ENCODE measurements around the gene SLC19A1. TPM values are rescaled to one million over a fixed set of nuclear protein-coding genes. Genes with fewer than 3 reads are reported as not detected.

The SLC19A1 gene
- total RNA-seq, 2 donors from 2014 or later, result 4.7 to 6.1 TPM

- DNase-seq (ENCODE audit: low spot score) (no peak), ATAC-seq (ENCODE audit: insufficient number of reproducible peaks, low FRiP score, low read depth) (no peak)
- Histone ChIP-seq H3K36me3 (peaks cover 2% of the 10 kb centered on the region), H3K4me1 (ENCODE audit: control insufficient read depth in 1 of 2, low read depth in 2 of 2) (peaks cover 21 to 73% of the 10 kb centered on the region in 2 donors), H3K27ac (peak overlapping the region in 1 of 2 donors; percentile 50), H3K27me3 (replicated peaks; ENCODE audit: insufficient read depth) (no peaks in the 10 kb centered on the region), H3K9me3 (no peaks in the 10 kb centered on the region), H3K4me3 (peak overlapping the region; percentile 69)
- no peak for TF ChIP-seq CTCF (IDR thresholded peaks at IDR 0.05)
Observed at GRCh38 chr21:45456584-45457160, 85.6 kb downstream of the SLC19A1 start.

DNA sequence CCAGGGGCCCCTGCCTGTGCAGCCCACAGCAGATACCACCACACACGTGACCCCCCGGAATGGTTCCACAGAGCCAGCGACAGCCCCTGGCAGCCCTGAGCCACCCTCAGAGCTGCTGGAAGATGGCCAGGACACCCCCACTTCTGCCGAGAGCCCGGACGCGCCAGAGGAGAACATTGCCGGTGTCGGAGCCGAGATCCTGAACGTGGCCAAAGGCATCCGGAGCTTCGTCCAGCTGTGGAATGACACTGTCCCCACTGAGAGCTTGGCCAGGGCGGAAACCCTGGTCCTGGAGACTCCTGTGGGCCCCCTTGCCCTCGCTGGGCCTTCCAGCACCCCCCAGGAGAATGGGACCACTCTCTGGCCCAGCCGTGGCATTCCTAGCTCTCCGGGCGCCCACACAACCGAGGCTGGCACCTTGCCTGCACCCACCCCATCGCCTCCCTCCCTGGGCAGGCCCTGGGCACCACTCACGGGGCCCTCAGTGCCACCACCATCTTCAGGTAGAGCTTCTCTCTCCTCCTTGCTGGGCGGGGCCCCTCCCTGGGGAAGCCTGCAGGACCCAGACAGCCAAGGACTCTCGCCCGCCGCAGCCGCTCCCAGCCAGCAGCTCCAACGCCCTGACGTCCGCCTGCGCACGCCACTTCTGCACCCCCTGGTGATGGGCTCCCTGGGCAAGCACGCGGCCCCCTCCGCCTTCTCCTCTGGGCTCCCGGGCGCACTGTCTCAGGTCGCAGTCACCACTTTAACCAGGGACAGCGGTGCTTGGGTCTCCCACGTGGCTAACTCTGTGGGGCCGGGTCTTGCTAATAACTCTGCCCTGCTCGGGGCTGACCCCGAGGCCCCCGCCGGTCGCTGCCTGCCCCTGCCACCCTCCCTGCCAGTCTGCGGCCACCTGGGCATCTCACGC, 86.3 kb downstream of the SLC19A1 start:
- no peaks in the 10 kb centered on the region for H3K36me3 ChIP-seq
- no peaks in the 10 kb centered on the region for H3K9me3 ChIP-seq
- DNase-seq (ENCODE audit: low spot score), result no peak
- H3K27me3 ChIP-seq (replicated peaks; ENCODE audit: insufficient read depth), result no peaks in the 10 kb centered on the region
- no peak for TF ChIP-seq CTCF (IDR thresholded peaks at IDR 0.05)
- ATAC-seq (ENCODE audit: insufficient number of reproducible peaks, low FRiP score, low read depth), result no peak
- peak overlapping the region; percentile 46 to 64 for H3K27ac ChIP-seq
- H3K4me3 ChIP-seq, result peak overlapping the region; percentile 69
- peaks cover 21 to 72% of the 10 kb centered on the region in 2 donors for H3K4me1 ChIP-seq (ENCODE audit: control insufficient read depth in 1 of 2, low read depth in 2 of 2)

- Histone ChIP-seq H3K9me3 (no peaks in the 10 kb centered on the region), H3K36me3 (no peaks in the 10 kb centered on the region), H3K4me1 (ENCODE audit: control insufficient read depth in 1 of 2, low read depth in 2 of 2) (peaks cover 18 to 64% of the 10 kb centered on the region in 2 donors), H3K4me3 (peak overlapping the region; percentile 69), H3K27ac (peak overlapping the region; percentile 46 to 64), H3K27me3 (replicated peaks; ENCODE audit: insufficient read depth) (no peaks in the 10 kb centered on the region)
- no peak for TF ChIP-seq CTCF (IDR thresholded peaks at IDR 0.05)
- DNase-seq (ENCODE audit: low spot score) (no peak), ATAC-seq (ENCODE audit: insufficient number of reproducible peaks, low FRiP score, low read depth) (peak; percentile 54)
Observed at GRCh38 chr21:45454926-45455673, 87.1 kb downstream of the SLC19A1 start.

DNA sequence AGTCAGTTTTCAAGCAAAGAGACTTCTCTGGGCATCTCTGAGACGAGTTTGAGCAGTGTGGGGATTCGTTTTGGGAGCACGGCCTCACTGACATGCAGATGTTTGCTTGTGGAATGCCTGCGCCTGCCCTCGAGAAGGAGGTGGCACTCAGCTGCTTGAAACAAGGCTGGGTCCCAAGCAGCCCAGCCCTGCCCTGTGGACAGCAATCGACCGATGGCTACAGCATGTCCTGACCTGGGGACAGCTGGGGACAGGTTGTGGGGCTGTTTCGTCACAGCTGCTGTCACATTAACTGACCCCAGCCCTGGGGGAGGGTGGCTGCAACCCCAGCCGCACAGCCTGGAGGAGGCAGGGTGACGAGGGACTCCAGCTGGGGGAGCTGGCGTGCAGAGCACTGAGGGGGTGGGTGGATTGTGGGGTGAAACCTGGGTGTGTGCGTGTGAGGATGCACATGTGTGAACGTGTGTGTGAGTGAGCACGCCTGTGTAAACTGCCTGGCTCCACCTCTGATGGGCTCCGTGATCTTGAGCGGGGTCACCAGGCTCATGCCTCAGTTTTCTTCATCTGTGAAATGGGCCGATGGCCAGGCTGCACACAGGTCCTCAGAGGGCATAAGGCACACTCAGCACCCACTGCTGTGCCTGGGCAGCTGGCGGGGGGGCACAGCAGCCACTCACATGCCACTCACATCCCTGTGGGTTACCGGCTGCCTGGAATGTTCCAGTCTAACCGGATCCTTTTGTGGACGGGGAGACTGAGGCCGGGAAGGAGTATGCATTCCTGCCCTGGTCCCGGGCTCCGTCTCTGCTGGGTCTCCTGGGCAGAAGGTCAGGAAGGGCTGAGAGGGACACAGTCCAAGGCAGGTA, 87.9 kb downstream of the SLC19A1 start:
- H3K4me1 ChIP-seq (ENCODE audit: control insufficient read depth in 1 of 2, low read depth in 2 of 2), result peaks cover 18 to 56% of the 10 kb centered on the region in 2 donors
- H3K4me3 ChIP-seq, result peak overlapping the region; percentile 69
- ATAC-seq (ENCODE audit: insufficient number of reproducible peaks, low FRiP score, low read depth) (no peak), DNase-seq (ENCODE audit: low spot score) (no peak)
- H3K36me3 ChIP-seq, result no peaks in the 10 kb centered on the region
- peak overlapping the region; percentile 46 to 64 for H3K27ac ChIP-seq
- H3K9me3 ChIP-seq, result no peaks in the 10 kb centered on the region
- no peak for TF ChIP-seq CTCF (IDR thresholded peaks at IDR 0.05)
- no peaks in the 10 kb centered on the region for H3K27me3 ChIP-seq (replicated peaks; ENCODE audit: insufficient read depth)
